Measurements from ENCODE around the gene PRKN.

- no peak for TF ChIP-seq BHLHE40 (IDR thresholded peaks at IDR 0.05; ENCODE audit: low read length)
- TF ChIP-seq ZNF830 (CRISPR knock-in tag; IDR thresholded peaks at IDR 0.05): no peak
- TF ChIP-seq PATZ1 (CRISPR knock-in tag; IDR thresholded peaks at IDR 0.05; ENCODE audit: borderline replicate concordance): no peak
- TF ChIP-seq TCF7L2 (IDR thresholded peaks at IDR 0.05; ENCODE audit: low read depth, low read length): no peak
Measured at GRCh38 chr6:162463576-162463975, 264.0 kb downstream of the PRKN start.
